ENCODE data around the gene PIK3C2G.

PIK3C2G gene

DNA sequence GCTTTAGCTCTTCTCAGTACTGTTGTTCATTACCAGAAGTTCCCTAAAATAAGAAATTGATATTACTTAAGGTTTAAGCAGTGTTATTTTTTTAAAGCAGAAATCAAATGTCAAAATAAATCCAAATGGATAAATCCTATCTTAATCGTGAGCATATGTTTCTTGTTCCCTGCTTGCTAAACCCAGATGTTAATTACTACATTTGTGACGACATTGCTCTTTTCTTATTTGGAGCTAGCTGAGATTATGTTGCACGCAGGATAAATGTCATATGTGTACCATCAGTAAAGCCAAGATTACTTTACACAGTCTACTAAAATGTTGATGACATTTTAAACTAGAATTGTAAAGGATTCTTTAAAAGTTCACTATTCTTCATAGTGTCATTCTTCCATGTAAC is 319.0 kb downstream of the PIK3C2G start:
- Histone ChIP-seq H3K36me3 (ENCODE audit: control insufficient read depth, insufficient read depth, low read length) (no peaks in the 10 kb centered on the region), H3K9ac (ENCODE audit: low read depth, low read length) (no peak overlapping the region), H3K27me3 (ENCODE audit: control insufficient read depth, insufficient read depth, low read length) (no peaks in the 10 kb centered on the region), H3K9me3 (ENCODE audit: control insufficient read depth, insufficient read depth, low read length) (no peaks in the 10 kb centered on the region), H3K4me3 (ENCODE audit: low read depth, low read length) (no peak overlapping the region), H3K4me1 (ENCODE audit: control insufficient read depth, insufficient read depth, low read length) (no peaks in the 10 kb centered on the region)

DNA sequence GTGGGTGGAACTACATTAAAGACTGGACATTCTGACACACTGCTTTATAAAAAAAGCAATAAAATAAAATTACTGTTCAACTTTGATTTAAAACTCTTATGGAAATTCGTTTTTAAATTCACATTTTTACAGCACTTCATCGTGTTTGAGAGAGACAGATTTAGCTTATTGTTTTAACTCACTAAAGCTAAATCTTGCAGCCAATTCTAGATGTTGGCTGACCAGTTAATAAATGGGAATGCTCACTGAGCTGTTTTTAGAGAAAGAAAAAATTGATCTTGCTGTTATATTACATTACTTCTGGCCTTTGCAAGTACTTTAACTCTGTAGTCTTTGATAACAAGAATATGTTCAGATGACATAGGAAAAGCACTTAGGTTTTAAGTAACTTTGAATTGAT is 319.4 kb downstream of the PIK3C2G start:
- Histone ChIP-seq H3K9me3 (ENCODE audit: control insufficient read depth, insufficient read depth, low read length) (no peaks in the 10 kb centered on the region), H3K4me1 (ENCODE audit: control insufficient read depth, insufficient read depth, low read length) (no peaks in the 10 kb centered on the region), H3K27me3 (ENCODE audit: control insufficient read depth, insufficient read depth, low read length) (no peaks in the 10 kb centered on the region), H3K36me3 (ENCODE audit: control insufficient read depth, insufficient read depth, low read length) (no peaks in the 10 kb centered on the region), H3K9ac (ENCODE audit: low read depth, low read length) (no peak overlapping the region), H3K4me3 (ENCODE audit: low read depth, low read length) (no peak overlapping the region)

DNA sequence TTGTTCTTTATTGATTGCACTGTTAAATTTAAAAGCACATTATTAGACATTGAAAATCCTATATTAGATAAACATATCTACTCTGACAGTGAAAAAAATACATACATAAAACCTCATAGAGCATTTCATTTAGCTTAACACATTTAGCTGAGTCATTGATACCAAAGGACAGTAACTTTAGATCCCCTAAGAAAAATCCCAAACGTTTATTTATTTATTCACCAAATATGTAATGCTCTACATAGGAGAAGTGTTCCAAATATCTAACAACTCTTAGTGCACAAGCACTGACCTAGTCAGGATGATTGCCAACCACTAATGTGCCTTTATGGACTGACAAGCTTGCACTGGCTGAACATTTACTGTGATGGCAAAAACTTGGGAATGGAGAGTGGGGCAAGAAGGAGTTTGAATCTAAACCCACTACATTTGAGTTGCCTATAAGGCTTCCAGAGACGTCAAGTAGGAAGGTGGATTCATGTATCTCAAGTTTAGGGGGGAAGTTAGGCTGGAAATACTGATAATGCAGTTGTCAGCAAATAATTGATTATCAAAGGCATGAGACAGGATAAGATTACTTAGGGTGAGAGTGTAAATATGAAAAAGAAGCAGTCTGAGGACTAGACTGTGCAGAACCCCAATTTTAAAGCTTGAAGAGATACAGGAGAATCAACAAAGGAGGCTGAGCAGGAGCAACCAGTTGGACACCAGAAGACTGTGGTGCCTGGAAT is 320.1 kb downstream of the PIK3C2G start:
- Histone ChIP-seq H3K9ac (ENCODE audit: low read depth, low read length) (no peak overlapping the region), H3K4me1 (ENCODE audit: control insufficient read depth, insufficient read depth, low read length) (no peaks in the 10 kb centered on the region), H3K9me3 (ENCODE audit: control insufficient read depth, insufficient read depth, low read length) (no peaks in the 10 kb centered on the region), H3K36me3 (ENCODE audit: control insufficient read depth, insufficient read depth, low read length) (no peaks in the 10 kb centered on the region), H3K27me3 (ENCODE audit: control insufficient read depth, insufficient read depth, low read length) (no peaks in the 10 kb centered on the region), H3K4me3 (ENCODE audit: low read depth, low read length) (no peak overlapping the region)

DNA sequence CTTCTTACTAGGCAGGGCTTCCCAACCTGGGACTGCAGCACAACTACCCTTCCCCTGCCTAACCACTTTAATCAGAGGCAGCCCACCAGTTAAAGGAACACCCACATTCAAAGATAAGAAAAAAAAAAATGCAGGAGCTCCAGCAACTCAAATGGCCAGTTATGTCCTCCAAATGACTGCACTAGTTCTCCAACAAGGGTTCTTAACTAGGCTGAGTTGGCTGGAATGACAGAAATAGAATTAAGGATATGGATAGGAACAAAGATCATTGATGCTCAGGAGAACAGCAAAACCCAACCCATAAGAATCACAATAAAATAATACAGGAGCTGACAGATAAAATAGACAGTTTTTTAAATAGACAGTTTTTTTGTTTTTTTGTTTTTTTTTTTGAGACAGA is 322.3 kb downstream of the PIK3C2G start:
- no peaks in the 10 kb centered on the region for H3K36me3 ChIP-seq (ENCODE audit: control insufficient read depth, insufficient read depth, low read length)
- no peaks in the 10 kb centered on the region for H3K27me3 ChIP-seq (ENCODE audit: control insufficient read depth, insufficient read depth, low read length)
- H3K4me1 ChIP-seq (ENCODE audit: control insufficient read depth, insufficient read depth, low read length) = no peaks in the 10 kb centered on the region
- no peak overlapping the region for H3K9ac ChIP-seq (ENCODE audit: low read depth, low read length)
- no peaks in the 10 kb centered on the region for H3K9me3 ChIP-seq (ENCODE audit: control insufficient read depth, insufficient read depth, low read length)
- no peak overlapping the region for H3K4me3 ChIP-seq (ENCODE audit: low read depth, low read length)

DNA sequence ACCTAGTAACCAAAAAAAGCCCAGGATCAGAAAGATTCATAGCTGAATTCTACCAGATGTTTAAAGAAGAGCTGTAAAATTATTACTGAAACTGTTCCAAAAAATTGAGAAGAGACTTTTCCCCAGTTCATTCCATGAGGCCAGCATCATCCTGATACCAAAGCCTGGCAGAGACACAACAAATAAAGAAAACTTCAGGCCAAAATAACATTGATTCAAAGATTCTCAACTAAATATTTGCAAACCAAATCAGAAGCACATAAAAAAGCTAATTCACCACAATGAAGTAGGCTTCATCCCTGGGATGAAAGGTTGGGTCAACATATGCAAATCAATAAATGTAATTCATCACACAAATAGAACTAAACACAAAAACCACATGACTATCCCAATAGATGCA is 325.3 kb downstream of the PIK3C2G start:
- Histone ChIP-seq H3K9me3 (ENCODE audit: control insufficient read depth, insufficient read depth, low read length) (no peaks in the 10 kb centered on the region), H3K4me1 (ENCODE audit: control insufficient read depth, insufficient read depth, low read length) (no peaks in the 10 kb centered on the region), H3K27me3 (ENCODE audit: control insufficient read depth, insufficient read depth, low read length) (no peaks in the 10 kb centered on the region), H3K36me3 (ENCODE audit: control insufficient read depth, insufficient read depth, low read length) (no peaks in the 10 kb centered on the region), H3K4me3 (ENCODE audit: low read depth, low read length) (no peak overlapping the region), H3K9ac (ENCODE audit: low read depth, low read length) (no peak overlapping the region)

DNA sequence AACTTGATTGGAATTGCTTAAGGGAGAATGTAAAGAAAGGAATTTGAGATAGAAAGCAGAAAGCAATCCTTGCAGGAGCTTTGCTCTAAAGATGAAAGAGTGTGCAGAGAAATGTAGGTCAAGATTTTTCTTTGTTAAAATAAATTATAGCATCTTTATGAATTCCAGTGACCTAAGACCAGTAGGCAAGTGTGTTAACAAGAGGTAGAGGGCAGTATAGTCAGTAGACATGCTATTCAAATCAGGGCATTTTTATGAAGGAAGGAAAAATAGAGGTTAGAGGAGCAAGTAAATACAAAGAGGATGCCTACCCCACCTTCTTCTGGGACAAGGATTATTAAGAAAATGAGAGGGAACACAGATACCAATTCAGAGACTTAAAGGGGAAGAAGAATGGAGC is 328.0 kb downstream of the PIK3C2G start:
- no peaks in the 10 kb centered on the region for H3K4me1 ChIP-seq (ENCODE audit: control insufficient read depth, insufficient read depth, low read length)
- no peaks in the 10 kb centered on the region for H3K36me3 ChIP-seq (ENCODE audit: control insufficient read depth, insufficient read depth, low read length)
- no peak overlapping the region for H3K9ac ChIP-seq (ENCODE audit: low read depth, low read length)
- H3K27me3 ChIP-seq (ENCODE audit: control insufficient read depth, insufficient read depth, low read length) = no peaks in the 10 kb centered on the region
- H3K9me3 ChIP-seq (ENCODE audit: control insufficient read depth, insufficient read depth, low read length) = no peaks in the 10 kb centered on the region
- H3K4me3 ChIP-seq (ENCODE audit: low read depth, low read length) = no peak overlapping the region

DNA sequence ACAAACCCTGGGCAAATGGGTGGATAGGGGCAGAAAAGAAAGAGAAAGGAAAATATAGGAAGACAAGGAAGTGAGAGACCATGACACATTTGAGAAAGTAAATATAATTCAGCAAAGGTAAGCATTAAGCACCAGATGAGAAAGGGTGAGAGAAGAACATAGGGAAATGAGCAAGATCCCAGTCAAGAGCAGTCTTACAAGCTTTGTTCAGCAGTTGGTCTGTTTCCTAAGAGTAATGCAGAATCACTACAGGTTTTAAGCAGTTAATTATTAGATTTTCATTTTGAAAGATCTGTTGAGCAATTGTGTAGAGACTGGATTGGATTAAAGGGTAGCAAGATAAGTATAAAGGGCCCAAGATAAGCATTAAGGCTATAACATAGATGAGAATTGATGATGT is 330.2 kb downstream of the PIK3C2G start:
- Histone ChIP-seq H3K9me3 (ENCODE audit: control insufficient read depth, insufficient read depth, low read length) (no peaks in the 10 kb centered on the region), H3K9ac (ENCODE audit: low read depth, low read length) (no peak overlapping the region), H3K4me3 (ENCODE audit: low read depth, low read length) (no peak overlapping the region), H3K27me3 (ENCODE audit: control insufficient read depth, insufficient read depth, low read length) (no peaks in the 10 kb centered on the region), H3K36me3 (ENCODE audit: control insufficient read depth, insufficient read depth, low read length) (no peaks in the 10 kb centered on the region), H3K4me1 (ENCODE audit: control insufficient read depth, insufficient read depth, low read length) (no peaks in the 10 kb centered on the region)

DNA sequence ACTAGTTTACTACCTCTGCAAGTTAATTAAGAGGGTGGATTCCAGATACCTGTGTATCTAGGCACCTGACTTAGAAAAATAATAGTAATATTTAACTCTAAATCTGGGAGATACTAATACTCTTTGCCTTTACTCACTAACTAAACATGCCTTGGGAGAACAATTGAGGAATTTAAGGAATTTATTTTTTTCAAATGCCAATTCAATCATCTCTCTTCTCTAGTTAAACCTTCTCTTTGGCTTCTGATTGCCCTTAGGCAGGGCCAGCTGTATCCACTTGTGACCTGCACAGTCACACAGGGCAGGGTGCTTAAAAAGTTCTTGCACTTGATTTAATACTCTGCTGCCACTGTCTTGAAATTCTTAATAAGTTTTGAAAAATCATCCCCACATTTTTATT is 334.1 kb downstream of the PIK3C2G start:
- H3K4me3 ChIP-seq (ENCODE audit: low read depth, low read length) = no peak overlapping the region
- H3K27me3 ChIP-seq (ENCODE audit: control insufficient read depth, insufficient read depth, low read length) = no peaks in the 10 kb centered on the region
- no peaks in the 10 kb centered on the region for H3K4me1 ChIP-seq (ENCODE audit: control insufficient read depth, insufficient read depth, low read length)

DNA sequence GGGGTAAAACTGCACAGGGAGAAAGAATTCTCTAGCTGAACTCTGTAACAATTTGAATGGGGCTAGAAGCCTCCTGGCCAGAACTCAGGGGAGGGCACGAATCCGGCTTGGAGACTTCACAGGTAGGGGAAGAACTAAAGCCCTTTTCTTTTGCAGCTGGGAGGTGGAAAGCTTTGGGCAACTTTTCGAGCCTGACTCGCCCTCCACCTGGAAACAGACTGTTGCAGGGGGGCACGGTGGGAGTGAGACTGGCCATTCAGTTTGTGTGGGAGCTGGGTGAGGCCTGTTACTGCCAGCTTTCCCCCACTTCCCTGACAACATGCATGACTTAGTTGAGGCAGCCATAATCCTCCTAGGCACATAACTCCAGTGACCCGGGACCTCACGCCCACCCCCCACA is 340.6 kb downstream of the PIK3C2G start:
- no peaks in the 10 kb centered on the region for H3K4me1 ChIP-seq (ENCODE audit: control insufficient read depth, insufficient read depth, low read length)
- H3K27me3 ChIP-seq (ENCODE audit: control insufficient read depth, insufficient read depth, low read length) = no peaks in the 10 kb centered on the region

More for the DNA sequence above, 334.1 kb downstream of the PIK3C2G start:
- H3K9ac ChIP-seq (ENCODE audit: low read depth, low read length) = no peak overlapping the region
- H3K36me3 ChIP-seq (ENCODE audit: control insufficient read depth, insufficient read depth, low read length) = no peaks in the 10 kb centered on the region
- H3K9me3 ChIP-seq (ENCODE audit: control insufficient read depth, insufficient read depth, low read length) = no peaks in the 10 kb centered on the region

DNA sequence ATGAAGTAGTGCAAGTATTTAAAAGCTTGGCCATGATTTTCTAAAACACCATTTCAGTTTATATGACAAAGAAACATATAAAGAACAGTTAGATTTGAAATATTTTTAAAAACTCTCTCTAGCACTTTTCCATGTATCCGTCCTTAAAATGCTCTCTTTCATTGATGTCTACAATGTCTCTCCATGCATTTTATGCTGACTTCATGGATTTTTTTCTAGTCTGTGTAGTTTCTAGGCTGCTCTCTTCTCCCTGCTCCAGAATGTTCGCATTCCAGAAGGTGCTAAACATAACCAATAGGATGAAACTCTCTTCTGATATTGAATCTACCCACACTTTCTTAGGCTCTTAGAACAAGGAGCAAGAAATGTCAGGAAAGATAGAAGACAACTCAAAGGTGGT is 351.7 kb downstream of the PIK3C2G start:
- Histone ChIP-seq H3K9me3 (ENCODE audit: control insufficient read depth, insufficient read depth, low read length) (no peaks in the 10 kb centered on the region), H3K36me3 (ENCODE audit: control insufficient read depth, insufficient read depth, low read length) (no peaks in the 10 kb centered on the region), H3K4me1 (ENCODE audit: control insufficient read depth, insufficient read depth, low read length) (no peaks in the 10 kb centered on the region), H3K27me3 (ENCODE audit: control insufficient read depth, insufficient read depth, low read length) (no peaks in the 10 kb centered on the region), H3K4me3 (ENCODE audit: low read depth, low read length) (no peak overlapping the region), H3K9ac (ENCODE audit: low read depth, low read length) (no peak overlapping the region)

More for the DNA sequence above, 340.6 kb downstream of the PIK3C2G start:
- H3K4me3 ChIP-seq (ENCODE audit: low read depth, low read length) = no peak overlapping the region
- H3K36me3 ChIP-seq (ENCODE audit: control insufficient read depth, insufficient read depth, low read length) = no peaks in the 10 kb centered on the region
- H3K9ac ChIP-seq (ENCODE audit: low read depth, low read length) = no peak overlapping the region
- H3K9me3 ChIP-seq (ENCODE audit: control insufficient read depth, insufficient read depth, low read length) = no peaks in the 10 kb centered on the region

DNA sequence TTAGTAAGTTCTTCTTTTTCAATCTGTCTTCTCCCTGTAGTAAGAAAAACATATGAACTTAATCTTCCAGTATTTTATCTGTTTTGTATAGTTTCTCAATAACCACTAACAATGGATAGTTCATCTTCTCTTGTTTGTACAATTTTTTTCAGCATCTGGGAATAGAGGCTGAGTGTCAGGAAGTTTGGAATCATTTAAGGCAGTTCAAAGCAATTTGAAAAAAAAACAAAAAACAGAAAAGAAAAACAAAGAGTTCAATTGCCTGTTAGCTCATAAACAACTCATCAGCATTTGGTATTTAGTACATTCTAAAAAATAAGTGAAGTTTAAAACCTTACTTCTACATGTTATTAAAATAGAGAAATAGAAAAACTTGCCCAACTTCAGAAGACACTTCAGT is 359.7 kb downstream of the PIK3C2G start:
- Histone ChIP-seq H3K4me3 (ENCODE audit: low read depth, low read length) (no peak overlapping the region), H3K4me1 (ENCODE audit: control insufficient read depth, insufficient read depth, low read length) (peaks cover 2% of the 10 kb centered on the region), H3K27me3 (ENCODE audit: control insufficient read depth, insufficient read depth, low read length) (no peaks in the 10 kb centered on the region), H3K9me3 (ENCODE audit: control insufficient read depth, insufficient read depth, low read length) (no peaks in the 10 kb centered on the region), H3K36me3 (ENCODE audit: control insufficient read depth, insufficient read depth, low read length) (no peaks in the 10 kb centered on the region), H3K9ac (ENCODE audit: low read depth, low read length) (no peak overlapping the region)

DNA sequence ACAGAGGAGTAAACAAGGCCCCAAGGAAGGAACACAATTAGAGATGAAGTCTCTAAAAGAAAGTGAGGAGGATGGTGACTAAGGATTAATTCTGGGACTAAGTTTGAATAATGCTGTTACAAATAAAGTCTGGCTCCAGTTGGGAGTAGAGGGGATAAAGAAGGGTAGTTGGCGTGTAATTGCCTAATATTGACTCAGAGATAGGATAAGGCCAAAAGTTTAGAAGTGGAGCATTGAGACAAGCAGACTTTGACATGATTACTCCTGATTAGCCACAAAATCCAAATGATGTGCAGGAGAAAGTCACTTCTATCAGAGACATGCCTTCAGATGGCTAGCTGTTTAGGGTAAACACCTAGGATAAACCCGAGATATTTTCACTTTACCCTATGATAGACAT is 368.1 kb downstream of the PIK3C2G start:
- Histone ChIP-seq H3K9ac (ENCODE audit: low read depth, low read length) (no peak overlapping the region), H3K27me3 (ENCODE audit: control insufficient read depth, insufficient read depth, low read length) (no peaks in the 10 kb centered on the region), H3K36me3 (ENCODE audit: control insufficient read depth, insufficient read depth, low read length) (no peaks in the 10 kb centered on the region), H3K4me1 (ENCODE audit: control insufficient read depth, insufficient read depth, low read length) (no peaks in the 10 kb centered on the region), H3K9me3 (ENCODE audit: control insufficient read depth, insufficient read depth, low read length) (no peaks in the 10 kb centered on the region), H3K4me3 (ENCODE audit: low read depth, low read length) (no peak overlapping the region)

Measured in iPS-15b (cell line).